HFFc6 (cell line): ENCODE data around the gene KRT86. TPM values are rescaled to one million over a fixed set of nuclear protein-coding genes. Genes with fewer than 3 reads are reported as not detected.

Source experiments
- DNase-seq: peaks from one replicate; pipeline ENCODE4 v3.0.0-alpha.2; 2018
- H3K27ac Mint-ChIP-seq: 2 replicates; pipeline ENCODE4 v1.8.0; 2020; ENCODE audit warnings: mild to moderate bottlenecking, mixed read lengths
- H3K27me3 Mint-ChIP-seq: 2 replicates; pipeline ENCODE4 v1.8.0; 2021; ENCODE audit warnings: mild to moderate bottlenecking, moderate library complexity, mixed read lengths; ENCODE audit not compliant: insufficient read depth
- H3K36me3 Mint-ChIP-seq: 2 replicates; pipeline ENCODE4 v1.8.0; 2021; ENCODE audit warnings: low read depth, mixed read lengths
- H3K4me1 Mint-ChIP-seq: 2 replicates; pipeline ENCODE4 v1.8.0; 2020; ENCODE audit warnings: low read depth, mixed read lengths
- H3K4me3 Mint-ChIP-seq: 2 replicates; pipeline ENCODE4 v1.8.0; 2020; ENCODE audit warnings: mild to moderate bottlenecking, moderate library complexity, mixed read lengths
- H3K9me3 Mint-ChIP-seq: 2 replicates; pipeline ENCODE4 v1.8.0; 2020; ENCODE audit warnings: mild to moderate bottlenecking, mixed read lengths
- total RNA-seq, 6 experiments: library from RNA; stranded (reverse); fragmentation: NEBNext Ultra II Directional; extraction: Animal tissue kit (Norgen Biotek cat#: 25700); gene quantifications; 2 replicates in 1 of 6; 3 replicates in 5 of 6; pipeline ENCODE4 v1.2.3, GENCODE V29; 2021
- TF ChIP-seq, protein P1 (sequence below): fragments of 200-600 bp; sonication (generic); IDR thresholded peaks from 2 replicates; pipeline ENCODE4 v1.5.0; 2021; ENCODE audit warnings: antibody characterized with exemption, mild to moderate bottlenecking

Gene KRT86
- total RNA-seq, 6 experiments from 2014 or later: 0.15 to 0.26 (median 0.19) TPM; not detected in 1

DNA sequence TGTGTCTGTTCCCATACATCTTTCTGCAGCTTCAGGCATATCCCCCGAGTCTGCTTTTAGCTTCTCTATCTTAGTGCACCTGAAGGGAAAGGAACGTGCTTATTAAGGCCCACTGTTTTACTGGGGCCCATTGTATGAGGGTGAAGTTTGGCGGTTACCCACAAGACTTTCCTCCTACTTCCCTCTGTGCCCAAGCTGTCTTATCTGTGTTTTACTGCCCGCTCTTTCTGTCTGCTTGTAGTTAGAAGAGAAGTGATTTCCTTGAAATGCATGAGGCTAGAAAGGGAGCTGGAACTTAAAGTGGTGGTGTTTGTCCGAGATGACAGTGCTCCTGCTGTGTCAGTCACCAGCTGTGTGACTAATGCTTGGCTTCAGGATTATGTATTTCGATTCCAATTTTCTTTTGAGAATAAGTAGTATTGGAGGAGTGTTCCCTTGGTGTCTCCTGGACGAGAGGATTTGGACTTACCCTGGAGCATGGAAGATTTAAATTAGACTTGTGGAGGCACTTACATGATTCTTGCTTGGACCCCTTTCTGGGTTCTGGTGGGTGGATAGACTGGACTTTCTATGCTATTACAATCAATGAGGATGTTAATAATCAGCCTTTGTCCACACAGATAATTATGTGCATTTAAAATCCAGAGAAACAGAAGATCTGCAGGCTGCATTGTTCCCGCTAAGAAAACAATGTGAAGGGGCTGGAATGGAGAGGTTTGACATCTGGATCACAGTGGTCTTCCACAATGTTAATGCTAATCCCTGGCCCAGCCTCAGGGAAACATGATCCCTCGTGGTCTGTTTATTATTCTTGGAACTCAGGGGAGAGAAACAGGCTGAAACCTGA, 13.9 kb upstream of the KRT86 start:
- DNase-seq: no peak

DNA sequence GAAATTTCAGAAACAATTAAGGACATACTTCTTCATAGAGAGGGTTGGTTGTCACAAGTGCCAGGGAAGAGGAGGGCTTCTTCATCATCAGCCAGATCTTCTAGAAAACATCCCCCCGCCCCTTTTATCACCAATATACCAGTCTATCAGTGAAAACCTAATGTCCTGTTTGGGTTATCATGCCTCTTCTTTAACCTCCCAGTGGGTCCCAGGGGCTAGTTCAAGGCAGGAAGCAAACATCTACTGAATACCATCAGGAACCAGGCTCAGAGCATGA, 13.3 kb upstream of the KRT86 start:
- H3K4me1 Mint-ChIP-seq: peaks cover 24% of the 10 kb centered on the region
- H3K36me3 Mint-ChIP-seq: no peaks in the 10 kb centered on the region
- TF ChIP-seq, protein P1, sequence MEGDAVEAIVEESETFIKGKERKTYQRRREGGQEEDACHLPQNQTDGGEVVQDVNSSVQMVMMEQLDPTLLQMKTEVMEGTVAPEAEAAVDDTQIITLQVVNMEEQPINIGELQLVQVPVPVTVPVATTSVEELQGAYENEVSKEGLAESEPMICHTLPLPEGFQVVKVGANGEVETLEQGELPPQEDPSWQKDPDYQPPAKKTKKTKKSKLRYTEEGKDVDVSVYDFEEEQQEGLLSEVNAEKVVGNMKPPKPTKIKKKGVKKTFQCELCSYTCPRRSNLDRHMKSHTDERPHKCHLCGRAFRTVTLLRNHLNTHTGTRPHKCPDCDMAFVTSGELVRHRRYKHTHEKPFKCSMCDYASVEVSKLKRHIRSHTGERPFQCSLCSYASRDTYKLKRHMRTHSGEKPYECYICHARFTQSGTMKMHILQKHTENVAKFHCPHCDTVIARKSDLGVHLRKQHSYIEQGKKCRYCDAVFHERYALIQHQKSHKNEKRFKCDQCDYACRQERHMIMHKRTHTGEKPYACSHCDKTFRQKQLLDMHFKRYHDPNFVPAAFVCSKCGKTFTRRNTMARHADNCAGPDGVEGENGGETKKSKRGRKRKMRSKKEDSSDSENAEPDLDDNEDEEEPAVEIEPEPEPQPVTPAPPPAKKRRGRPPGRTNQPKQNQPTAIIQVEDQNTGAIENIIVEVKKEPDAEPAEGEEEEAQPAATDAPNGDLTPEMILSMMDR: no peak
- no peak for DNase-seq
- H3K4me3 Mint-ChIP-seq: no peak overlapping the region
- peaks cover 8% of the 10 kb centered on the region for H3K27me3 Mint-ChIP-seq
- H3K27ac Mint-ChIP-seq: no peak overlapping the region
- H3K9me3 Mint-ChIP-seq: no peaks in the 10 kb centered on the region

More for the DNA sequence above, 13.9 kb upstream of the KRT86 start:
- Mint-ChIP-seq H3K9me3 (no peaks in the 10 kb centered on the region), H3K4me1 (peaks cover 24% of the 10 kb centered on the region), H3K36me3 (no peaks in the 10 kb centered on the region), H3K4me3 (no peak overlapping the region), H3K27me3 (peaks cover 8% of the 10 kb centered on the region), H3K27ac (no peak overlapping the region)
- TF ChIP-seq, protein P1: no peak

DNA sequence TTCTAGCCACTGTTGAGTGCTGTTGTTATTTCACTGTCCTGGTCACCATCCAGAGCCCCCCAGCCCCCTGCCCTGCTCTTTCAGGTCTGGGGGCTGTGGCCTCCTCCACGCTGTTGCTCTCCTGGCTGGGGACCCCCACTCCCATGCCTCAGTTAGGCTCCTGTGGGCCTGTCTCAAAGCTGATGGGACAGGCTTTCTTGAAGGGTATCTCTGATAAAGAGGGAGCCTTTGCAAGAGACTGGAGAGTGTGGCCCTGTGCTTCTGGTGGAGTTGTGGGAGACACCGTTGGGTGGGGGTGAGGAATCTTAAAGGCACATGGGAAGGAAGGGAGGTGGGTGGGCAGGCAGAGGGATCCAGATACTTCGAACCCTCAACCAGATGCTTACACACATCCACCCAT, 12.2 kb upstream of the KRT86 start:
- no peak for DNase-seq
- Mint-ChIP-seq H3K4me1 (peaks cover 24% of the 10 kb centered on the region), H3K36me3 (no peaks in the 10 kb centered on the region), H3K27me3 (peaks cover 4% of the 10 kb centered on the region), H3K4me3 (no peak overlapping the region), H3K9me3 (no peaks in the 10 kb centered on the region), H3K27ac (no peak overlapping the region)
- TF ChIP-seq, protein P1: no peak

DNA sequence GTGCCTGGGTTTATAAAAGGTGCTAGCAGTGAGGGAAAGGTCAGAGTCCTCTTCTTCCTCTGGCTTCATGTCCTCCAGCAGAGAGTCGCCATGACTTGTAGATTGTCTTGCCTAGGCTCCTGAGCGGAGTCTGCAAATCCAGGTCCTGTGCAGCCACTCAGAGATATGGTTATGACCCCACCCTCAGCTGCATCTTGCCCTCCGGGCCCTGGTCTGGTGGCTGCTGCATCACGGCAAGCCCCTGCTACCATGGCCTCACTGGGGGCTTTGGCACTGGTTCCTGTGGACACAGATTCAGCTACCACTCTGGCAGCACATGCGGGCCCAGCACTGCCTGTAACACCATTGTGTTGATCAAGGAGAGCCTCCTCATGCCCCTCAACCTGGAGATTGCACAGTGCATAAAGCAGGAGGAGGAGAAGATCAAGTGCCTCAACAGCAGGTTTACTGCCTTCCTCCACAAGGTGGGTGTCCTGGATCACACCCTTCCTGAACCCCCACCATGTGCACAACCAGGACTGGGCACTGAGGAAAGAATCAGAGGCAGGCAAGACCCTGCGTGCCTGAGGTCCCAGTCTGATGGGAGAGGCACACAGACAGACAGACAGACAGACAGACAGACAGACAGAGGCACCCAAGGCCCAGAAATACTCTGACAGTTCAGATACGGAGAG, 10.5 kb upstream of the KRT86 start:
- TF ChIP-seq, protein P1: no peak
- no peak overlapping the region for H3K4me3 Mint-ChIP-seq
- H3K27ac Mint-ChIP-seq: no peak overlapping the region; the same call in 1 of the 2 replicates
- no peak for DNase-seq
- H3K4me1 Mint-ChIP-seq: peaks cover 37% of the 10 kb centered on the region
- peaks cover 4% of the 10 kb centered on the region for H3K27me3 Mint-ChIP-seq
- H3K36me3 Mint-ChIP-seq: no peaks in the 10 kb centered on the region
- no peaks in the 10 kb centered on the region for H3K9me3 Mint-ChIP-seq

DNA sequence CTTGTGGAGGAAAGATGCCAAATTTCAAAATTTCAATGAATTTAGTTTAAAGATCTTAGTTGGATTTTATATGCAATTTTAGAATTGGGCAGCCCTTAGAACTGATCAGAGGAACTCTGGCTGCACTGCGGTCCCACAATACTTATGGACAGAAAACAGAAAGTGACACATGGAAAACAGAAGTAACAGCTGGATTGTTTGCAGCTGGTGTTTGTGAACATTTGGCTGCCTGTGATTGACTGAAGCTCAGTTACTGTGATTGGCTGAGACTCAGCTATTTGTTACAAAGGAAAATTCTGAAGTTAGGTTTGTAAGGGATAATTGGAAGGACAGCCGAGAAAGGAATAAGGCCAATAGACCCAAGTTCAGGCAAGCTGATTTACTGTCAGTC, 10.0 kb upstream of the KRT86 start:
- Mint-ChIP-seq H3K4me1 (peaks cover 36% of the 10 kb centered on the region), H3K27ac (no peak overlapping the region), H3K9me3 (no peaks in the 10 kb centered on the region), H3K27me3 (peaks cover 4% of the 10 kb centered on the region), H3K36me3 (no peaks in the 10 kb centered on the region), H3K4me3 (no peak overlapping the region)
- DNase-seq: no peak
- TF ChIP-seq, protein P1: no peak
